Stimulated activated CD4-positive, alpha-beta T cell treated with anti-CD3 and anti-CD28 coated beads, Interleukin-1b, Interleukin-23, amount 100 ng/mL, for 48 hours (primary cell): ENCODE results near the gene PARD3B.
"Not testable (repeated sequence)": the region's sequence is repeated elsewhere in the genome, so short reads cannot be mapped to it uniquely, and the experiment has no call there.

Experiments
- DNase-seq: peaks from one replicate; pipeline ENCODE4 v3.0.0-alpha.2; 2020

Gene PARD3B

DNA sequence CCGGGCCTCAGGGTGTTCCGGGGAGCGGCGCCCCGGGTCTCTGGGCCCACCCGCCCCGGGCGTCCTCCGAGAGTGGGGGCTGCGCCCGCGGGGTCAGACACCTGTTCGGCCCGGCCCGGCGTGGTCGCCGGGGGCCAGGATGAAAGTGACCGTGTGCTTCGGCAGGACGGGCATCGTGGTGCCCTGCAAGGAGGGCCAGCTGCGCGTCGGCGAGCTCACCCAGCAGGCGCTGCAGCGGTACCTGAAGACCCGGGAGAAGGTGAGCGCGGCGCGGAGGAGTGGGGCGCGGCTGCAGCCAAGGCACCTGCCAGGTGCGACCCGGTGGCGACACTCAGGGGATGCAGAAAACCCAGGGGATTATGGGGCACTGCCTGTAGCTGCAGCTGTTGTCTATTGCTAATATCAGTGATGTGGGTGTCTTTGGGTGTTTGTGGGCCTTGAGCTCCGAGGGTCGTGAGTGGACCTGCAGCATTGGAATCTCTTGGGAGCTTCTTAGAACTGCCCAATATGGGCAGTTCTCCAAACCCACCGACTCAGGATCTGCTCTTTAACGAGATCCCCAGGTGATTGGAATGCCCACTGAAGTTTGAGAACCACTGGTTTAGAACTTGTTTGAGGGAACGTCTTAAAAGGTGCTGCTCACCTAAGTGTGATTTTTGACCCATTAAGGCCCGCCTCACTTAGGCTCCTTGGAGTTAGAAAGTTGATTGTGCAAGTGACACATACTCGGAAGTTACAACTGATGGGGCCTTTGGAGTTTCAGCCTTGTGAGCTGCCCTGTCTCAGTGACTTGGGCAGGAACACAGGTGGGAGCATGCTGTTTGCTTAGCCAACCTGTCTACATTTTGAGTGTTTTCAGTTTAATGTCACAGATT is 823 bp downstream of the PARD3B start:
- no peak for DNase-seq

DNA sequence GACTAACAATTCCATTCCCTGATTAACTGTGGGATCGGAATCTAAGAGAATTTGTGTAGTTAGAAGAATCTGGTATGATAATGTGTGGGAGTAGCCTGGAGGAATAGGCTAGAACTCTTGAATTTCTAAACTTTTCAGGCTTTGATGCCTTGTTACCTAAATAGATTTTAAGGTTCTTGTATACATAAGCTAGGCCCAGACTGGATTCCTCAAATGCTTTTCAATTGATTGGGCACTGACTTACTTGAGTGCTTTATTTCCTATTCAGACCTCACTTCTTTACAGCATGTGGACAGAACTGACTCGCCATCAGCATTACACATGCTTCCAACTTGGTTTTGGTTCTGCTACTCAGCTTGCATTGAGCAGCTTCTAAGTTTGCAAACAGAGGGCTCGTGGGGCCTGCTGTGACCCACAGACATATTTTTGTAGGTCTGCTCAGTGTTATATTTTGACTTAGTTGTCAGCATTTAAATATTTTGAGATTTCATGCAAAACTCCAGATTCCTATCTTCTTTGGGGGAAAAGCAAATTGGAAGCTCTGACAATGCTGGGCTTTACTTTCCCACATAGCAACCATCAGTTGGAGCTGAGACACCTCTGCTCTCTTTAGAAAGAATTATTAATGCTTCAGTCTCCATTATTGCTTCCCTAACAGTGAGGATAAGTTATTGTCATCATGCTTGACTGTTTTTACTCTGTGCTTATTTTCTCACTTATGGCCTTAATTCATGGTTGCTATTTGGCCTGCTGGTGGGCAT is 5.7 kb downstream of the PARD3B start:
- no peak for DNase-seq

DNA sequence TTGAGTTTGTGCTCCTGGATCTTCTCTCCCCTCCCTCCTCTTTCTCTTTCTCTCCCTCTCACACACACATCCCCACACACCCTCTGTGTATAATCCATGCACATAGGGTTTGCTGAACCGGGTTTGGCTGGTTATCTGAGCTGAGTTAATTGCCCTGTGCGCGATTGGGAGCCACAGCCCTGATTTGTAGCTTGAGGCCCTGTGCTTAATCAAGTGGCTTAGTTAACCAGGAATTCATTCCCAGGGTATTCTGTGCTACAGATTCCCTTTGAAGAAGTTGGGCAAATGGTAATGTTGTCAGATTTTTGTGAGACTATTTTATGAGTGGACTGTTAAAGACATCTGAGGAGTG is 6.2 kb downstream of the PARD3B start:
- no peak for DNase-seq

DNA sequence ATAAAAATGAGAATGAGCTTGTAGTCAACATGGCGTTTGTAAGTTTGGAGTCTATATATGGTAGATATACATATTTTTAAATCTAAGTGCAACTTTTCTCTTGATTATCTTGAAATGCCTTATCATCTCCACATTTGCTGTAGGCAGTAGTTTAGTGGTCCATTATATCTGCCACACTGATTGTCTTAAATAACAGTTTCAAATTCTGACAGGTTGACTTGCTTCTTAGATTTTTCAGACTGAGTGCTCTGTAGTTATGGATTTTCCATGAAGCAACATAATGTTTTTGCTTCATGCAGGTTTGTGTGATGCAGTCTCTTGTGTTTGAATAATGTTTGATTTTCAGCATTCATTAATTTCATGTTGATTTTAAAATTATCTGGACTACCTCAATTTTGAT is 12.3 kb downstream of the PARD3B start:
- no peak for DNase-seq

DNA sequence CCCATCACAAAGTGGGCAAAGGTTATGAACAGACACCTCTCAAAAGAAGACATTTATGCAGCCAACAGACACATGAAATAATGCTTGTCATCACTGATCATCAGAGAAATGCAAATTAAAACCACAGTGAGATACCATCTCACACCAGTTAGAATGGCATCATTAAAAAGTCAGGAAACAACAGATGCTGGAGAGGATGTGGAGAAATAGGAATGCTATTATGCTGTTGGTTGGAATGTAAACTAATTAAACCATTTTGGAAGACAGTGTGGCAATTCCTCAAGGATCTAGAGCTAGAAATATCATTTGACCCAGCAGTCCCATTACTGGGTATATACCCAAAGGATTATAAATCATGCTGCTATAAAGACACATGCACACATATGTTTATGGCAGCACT is 14.1 kb downstream of the PARD3B start:
- DNase-seq: not testable (repeated sequence)

DNA sequence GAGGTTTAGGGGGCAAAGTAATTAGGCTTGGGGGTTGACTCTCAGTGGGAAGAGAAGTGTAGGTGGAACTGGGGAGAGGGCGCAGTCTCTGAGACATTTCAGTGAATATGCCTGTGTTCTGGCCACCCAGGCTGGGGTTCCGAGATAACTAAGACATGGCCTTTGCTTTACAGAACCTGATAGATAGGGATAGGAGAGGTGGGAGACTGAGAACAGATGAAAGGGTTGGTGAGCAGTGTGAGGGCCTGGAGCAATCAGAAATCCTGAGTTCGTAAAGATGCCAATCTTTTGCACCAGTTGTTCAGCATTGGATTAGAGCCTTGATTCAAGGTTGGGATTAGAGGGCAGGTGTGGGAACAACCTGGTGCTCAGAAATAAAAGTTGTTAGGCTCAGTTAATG is 15.6 kb downstream of the PARD3B start:
- DNase-seq: no peak

DNA sequence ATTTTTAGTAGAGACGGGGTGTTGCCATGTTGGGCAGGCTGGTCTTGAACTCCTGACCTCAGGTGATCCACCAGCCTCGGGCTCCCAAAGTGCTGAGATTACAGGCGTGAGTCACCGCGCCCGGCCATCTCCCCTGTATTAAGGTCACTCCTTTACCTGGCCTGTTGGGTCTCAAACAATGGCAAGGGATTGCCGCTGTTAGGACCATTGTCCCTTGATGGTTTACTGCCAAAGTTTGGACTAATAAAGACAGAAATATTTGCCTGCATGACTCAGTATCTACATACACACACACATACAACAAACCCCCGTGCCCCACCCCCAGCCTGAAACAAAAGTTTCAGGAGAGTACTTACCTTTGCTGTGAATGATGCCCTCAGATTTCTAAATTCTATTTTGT is 16.5 kb downstream of the PARD3B start:
- no peak for DNase-seq

DNA sequence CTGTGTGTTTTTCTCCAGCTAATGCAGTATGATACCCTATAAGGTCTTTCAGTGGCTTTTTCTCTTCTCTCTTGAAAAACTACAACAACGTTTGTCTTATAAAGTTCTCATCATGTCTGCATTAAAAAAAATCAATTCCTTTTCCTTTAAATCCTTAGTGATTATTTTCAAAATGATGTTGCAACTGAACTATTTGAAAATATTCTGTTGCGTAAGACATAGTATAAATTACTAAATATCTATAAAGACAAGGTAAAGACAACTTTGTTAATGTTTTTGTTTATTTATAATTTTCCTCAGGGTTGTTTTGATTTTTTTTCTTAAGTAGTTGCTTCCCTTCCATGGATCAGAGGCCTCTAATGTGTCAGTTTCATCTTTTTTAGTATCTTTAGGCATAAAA is 21.2 kb downstream of the PARD3B start:
- DNase-seq: no peak

DNA sequence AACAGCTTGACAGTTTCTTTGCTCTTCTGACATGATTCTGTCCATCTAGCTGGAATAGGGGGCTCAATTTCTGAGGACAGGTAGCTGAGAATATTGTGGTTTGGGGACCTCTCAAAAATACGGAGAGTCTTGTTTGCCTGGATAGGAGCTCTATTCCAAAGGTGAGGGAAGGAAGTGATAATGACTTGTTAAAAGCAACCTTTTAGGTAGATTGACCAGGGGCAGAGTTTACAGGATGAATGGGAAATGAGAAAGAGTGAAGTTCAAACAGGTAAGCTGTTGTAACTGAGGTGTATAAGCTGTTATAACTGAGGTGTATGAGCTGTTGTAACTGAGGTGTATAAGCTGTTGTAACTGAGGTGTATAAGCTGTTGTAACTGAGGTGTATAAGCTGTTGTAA is 25.1 kb downstream of the PARD3B start:
- no peak for DNase-seq

DNA sequence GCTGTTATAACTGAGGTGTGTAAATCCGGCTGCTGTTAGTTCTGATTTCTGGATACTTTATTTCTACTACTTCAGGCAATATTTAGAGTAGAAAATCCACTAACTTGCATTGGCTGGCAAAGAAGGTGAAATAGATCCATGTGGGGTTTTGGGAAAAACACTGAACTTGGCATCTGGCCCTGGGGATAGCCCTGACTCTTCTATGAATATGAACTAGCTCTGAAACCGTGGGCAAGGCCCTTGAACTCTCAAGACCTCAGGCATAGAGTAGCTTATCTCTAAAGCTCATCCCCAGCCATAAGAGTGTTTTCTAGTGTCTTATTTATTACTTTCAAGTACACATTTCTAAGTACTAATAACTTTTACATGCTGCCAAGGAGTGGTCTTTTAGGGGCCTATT is 25.8 kb downstream of the PARD3B start:
- DNase-seq: no peak

DNA sequence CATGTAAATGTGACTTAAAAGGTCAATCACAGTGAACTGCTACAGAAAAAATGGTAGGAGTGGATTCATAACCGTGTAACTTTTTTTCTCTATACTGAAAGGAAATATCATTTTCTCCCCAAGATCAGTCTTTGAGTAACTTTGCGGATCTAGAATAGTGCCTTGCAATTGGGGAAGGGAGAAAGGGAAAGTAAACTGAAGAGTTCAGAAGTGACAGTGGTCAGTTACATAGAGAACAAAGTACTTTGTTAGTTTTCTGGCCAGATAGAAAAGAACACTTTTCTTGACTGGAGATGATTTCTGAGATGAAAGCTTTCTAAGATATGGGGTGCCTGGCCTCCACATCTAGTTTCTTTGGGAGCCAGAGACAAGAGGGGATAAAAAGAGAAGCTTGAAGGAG is 26.6 kb downstream of the PARD3B start:
- DNase-seq: no peak

DNA sequence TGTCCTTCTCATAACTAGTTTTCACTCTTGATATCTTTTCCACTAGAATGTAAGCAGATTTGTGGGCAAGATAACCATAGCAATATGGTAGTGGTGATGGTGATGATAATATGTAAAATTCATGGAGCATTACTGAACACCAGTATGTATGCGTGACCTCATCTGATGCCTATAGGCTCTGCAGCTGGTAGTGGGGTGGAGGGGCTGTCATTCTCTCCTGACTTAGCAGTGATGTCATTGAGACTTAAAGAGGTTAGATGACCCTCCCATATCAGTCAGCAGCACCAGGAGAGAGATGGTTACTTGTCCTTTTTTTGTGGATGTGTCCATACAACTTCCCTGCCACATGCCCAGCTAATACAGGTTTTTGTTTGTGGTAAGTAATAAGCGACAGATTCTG is 27.9 kb downstream of the PARD3B start:
- no peak for DNase-seq

DNA sequence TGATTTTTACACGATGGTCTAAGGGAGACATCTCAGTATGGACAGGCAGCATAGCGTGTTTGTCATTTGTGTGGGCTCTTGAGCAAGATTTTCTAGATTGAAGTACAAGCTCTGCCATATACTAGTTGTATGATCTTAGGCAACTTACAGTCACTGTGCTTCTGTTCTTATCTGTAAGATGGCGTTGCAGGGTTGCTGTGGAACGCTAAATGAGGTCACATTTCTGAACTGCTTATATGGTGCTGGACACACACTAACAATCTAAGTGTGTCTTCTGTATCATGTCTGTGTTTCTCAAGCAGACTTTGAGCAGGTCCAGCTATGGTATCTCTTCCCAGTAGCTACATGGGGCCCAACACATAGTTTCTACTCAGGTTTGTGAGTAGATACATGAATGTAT is 29.2 kb downstream of the PARD3B start:
- DNase-seq: no peak

DNA sequence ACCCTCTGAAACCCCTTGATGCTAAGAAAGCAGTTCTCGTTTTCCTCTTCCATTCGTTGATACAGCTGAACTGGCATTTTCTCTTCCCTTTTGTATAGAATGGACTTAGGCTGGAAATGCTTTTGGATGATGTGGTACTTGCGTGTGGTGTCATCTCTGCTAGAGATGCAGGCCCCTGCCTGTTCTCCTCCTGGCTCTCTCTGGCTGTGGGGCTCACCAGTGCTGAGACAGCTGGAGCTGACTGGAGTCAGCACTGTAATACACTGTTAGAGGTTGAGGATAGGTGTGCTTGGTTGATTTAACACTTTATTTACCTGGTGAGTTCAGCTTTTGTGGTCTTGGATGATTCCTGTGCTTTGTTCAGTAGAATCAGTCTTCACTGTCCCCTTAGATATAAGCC is 30.2 kb downstream of the PARD3B start:
- no peak for DNase-seq

DNA sequence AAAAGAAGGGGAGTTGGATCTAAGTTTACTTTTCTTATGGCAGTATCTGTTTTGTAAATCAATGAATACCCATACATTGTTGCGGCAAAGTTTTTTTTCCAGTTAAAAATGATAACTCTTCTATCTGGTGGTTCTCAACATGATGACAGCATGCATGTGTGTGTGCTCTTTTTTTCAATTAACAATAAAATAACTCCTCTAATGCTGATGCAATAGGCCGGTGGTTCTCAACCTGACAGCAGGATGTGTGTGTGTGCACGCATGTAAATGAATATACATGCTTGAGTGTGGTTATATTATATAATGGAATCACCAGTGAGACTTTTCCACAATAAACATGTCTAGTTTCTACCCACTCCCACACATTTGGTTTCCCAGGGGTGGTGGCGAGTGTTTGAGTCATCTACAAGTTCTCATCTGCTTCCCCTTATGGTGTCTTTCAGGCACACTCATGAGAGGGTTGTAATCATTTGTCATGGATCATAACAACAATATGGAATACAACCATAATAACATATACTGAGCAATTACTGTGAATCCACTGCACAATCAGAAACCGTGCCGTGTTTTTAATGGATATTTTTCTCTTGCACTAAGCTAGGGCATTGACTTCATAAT is 31.2 kb downstream of the PARD3B start:
- DNase-seq: peak; percentile 16

DNA sequence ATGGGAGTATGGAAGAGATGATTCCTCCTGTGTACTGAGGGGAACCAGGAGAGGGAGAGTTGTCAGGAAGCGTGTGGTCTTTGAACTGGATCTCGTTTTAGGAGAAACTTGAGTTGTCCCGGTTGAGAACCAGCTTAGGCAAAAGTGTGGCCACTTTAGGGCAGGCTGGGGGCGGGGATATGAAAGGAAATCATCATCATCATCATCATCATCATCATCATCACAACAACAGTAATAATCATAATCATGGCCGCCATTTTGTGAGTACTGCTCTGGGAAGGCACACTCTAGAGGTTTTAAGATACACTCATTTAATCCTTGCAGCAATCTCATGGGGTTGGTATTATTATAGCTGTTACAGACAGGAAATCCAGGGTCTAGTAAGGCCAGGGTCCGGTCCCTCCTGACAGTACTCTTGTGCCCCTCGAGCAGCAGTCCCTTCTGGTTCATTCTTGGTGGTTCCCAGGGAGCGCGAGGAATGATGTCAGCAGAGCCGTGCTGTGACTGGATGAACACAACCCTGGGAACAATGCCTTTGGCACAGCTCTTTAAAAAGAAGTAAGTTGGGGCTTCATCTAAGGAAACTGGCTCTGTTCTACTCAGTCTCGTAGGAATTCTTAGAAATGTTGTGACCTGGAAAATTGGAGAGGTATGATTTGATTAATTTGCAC is 33.8 kb downstream of the PARD3B start:
- DNase-seq: no peak

DNA sequence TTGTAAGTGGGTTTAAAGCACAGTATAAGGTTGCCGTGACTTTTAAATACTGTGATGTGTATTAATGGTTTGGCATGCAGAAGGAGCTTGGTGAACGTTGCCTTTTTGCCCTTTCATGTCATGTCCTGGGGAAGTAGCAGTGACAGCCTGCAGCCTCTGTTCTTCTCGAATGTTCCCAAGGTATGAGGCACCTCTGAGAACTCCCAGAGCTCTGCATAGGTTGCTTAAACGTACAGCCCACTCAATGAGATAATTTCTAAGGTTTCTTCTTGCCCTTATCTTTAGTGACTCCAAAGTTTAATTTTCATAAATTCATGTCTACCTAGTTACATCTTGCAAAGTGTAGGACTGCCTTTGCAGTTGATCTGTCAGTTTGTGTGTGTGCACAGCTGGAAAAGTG is 36.7 kb downstream of the PARD3B start:
- no peak for DNase-seq

DNA sequence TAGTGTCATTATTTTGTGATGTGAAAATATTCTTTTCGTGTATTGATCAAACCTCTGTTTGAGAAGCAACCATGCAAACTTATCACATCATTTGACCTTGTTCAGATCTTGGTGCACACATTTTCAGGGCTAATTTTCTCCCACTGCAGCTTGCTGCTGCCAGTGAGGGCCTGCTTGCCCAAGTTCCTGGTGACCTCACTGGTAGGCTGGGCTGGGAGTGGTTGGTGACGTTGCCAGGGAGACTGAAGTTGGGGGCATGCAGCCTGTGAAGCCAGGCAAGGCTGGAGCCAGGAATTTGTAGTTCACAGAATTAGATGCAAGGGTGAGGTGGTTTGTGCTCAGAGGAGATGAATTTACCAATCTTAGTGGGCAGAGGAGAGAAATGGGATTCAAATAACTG is 38.5 kb downstream of the PARD3B start:
- no peak for DNase-seq

DNA sequence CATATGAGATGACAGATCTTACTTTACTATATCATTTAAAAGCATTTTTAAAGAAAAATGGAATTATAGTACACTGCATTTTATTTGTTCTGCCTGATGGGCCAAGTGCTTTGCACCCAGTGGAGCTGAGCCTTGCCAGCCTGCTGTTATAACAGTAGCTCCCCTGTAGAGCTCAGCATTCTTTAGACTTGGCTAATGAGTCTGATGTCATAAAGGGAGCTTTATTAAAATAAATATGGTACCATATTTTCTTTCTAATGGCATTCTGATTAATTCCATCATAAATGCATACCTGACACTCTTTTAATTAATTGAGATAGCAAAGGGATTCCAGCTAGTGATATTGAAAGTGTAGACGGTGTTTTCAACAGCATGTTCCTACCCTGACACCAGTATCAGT is 40.7 kb downstream of the PARD3B start:
- no peak for DNase-seq

DNA sequence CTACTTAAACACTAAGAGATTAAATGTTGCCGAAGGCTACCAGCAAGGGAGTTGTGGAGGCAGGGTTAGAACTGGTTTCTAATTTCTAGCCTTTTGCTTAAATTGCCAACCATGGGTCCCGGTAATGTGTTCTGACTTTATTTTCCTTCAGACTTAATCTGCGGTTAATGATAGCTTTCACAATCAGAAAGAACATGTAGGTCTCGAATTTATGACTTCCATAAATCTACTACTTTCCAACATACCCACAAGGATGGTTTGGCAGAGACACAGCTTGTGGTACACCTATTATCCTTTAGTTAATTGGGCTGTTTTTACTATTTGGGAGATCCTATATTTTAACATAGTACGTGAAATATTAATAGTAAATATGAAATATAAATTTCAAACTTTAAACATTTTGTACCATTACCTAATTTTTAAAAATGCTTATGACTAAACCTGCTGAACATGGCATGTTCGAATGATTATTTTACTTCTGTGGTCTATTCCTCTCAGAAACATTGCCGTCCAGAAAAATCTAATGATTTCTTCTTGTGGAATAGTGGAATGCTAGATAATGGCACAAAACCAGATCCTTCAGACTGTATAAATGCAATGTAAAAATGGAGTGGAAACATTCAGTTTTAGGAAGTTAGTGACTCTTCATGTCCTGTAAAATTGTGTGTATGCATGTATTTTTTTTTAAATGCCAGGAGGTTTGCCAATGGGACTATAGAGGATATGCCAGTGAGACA is 41.3 kb downstream of the PARD3B start:
- no peak for DNase-seq

DNA sequence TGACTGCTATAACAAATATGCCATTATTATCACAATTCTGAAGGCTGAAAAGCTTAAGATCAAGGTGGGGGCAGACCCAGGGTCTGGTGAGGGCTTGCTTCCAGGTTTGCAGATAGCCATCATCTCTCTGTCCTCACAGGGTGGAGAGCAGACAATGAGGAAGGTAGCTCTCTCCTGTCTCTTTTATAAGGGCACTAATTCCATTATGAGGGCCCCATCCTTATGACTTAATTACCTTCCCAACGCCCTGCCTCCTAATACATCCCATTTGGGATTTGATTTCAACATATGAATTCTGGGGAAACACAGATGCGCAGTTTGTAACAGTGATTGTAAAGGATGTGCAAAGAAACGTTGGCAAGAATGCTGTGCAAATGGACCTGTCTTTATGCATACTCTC is 44.8 kb downstream of the PARD3B start:
- DNase-seq: no peak

DNA sequence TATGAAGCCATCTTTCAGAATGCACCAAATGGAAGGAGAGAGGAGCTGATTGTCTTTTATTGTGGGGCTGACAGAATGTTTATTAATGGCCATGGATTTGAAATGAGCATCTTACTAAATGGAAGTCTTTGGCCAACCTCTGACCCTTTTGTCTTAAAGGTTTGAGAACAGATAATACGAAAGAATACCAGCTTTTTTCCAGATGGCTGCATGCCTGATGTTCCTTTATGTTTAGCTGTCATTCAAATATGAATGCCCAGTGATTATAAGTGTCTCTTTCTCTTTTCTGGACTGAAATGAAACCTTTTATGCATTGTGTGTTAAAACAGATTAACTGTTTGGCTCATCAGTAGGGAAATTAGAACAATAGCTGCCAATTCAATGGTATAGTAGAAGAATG is 46.0 kb downstream of the PARD3B start:
- DNase-seq: no peak

DNA sequence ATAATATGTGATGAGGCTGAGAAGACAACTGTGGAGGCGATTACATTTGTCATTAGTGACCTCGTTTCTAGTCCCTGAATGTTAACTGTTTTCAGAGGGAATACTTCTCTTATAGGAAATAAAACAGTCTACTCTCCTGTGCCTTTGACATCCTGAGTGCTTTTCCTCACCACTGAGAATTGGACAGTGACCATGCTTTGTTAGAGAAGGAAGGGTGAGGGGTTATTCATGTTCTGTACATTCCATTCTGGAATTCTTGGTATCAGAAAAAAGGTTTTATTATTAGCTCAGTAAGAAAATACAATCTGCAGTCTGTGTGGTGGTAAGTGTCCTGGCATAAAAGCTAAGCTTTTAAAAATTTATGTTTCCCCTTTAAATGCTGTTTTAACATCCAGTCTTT is 58.8 kb downstream of the PARD3B start:
- no peak for DNase-seq
